DOHH2 (cell line): Measurements from ENCODE around the gene MAN1C1.

Experiments
- H3F3A ChIP-seq: fragments of 200-600 bp; sonication (generic), shearing (Covaris generic); 2 replicates; pipeline ENCODE4 v1.6.0; 2016; ENCODE audit warnings: antibody characterized with exemption, mild to moderate bottlenecking; ENCODE audit not compliant: control insufficient read depth, insufficient read depth
- H3K27ac ChIP-seq: fragments of 200-600 bp; sonication (generic); 2 replicates; pipeline ENCODE4 v1.5.1; 2014; ENCODE audit warnings: low read depth, mild to moderate bottlenecking, low read length, moderate library complexity
- H3K27me3 ChIP-seq: fragments of 200-600 bp; sonication (generic); 2 replicates; pipeline ENCODE4 v1.6.1; 2014; ENCODE audit warnings: mild to moderate bottlenecking, low read length, mixed read lengths; ENCODE audit not compliant: control insufficient read depth
- H3K36me3 ChIP-seq: fragments of 200-600 bp; sonication (generic); 2 replicates; pipeline ENCODE4 v1.6.1; 2014; ENCODE audit warnings: mild to moderate bottlenecking, low read length, moderate library complexity, mixed read lengths; ENCODE audit not compliant: control insufficient read depth
- H3K4me1 ChIP-seq: fragments of 200-600 bp; sonication (generic); 2 replicates; pipeline ENCODE4 v1.6.1; 2014; ENCODE audit warnings: mild to moderate bottlenecking, low read length, mixed read lengths; ENCODE audit not compliant: control insufficient read depth
- H3K4me2 ChIP-seq: fragments of 200-600 bp; sonication (generic); 2 replicates; pipeline ENCODE4 v1.6.0; 2014; ENCODE audit warnings: mild to moderate bottlenecking, low read length, moderate library complexity
- H3K4me3 ChIP-seq: fragments of 200-600 bp; sonication (generic); 2 replicates; pipeline ENCODE4 v1.5.1; 2014; ENCODE audit warnings: mild to moderate bottlenecking, low read length, mixed read lengths
- H3K79me2 ChIP-seq: fragments of 200-600 bp; sonication (generic); 2 replicates; pipeline ENCODE4 v1.6.1; 2014; ENCODE audit warnings: mild to moderate bottlenecking, low read length, mixed read lengths; ENCODE audit not compliant: control insufficient read depth
- H3K9me2 ChIP-seq: fragments of 200-600 bp; sonication (generic); replicated peaks from 2 replicates; pipeline ENCODE4 v1.6.1; 2014; ENCODE audit warnings: mild to moderate bottlenecking, low read length, mixed read lengths; ENCODE audit not compliant: control insufficient read depth
- H3K9me3 ChIP-seq: fragments of 200-600 bp; sonication (generic); 2 replicates; pipeline ENCODE4 v1.6.1; 2014; ENCODE audit warnings: antibody characterized with exemption, low read length, mixed read lengths; ENCODE audit not compliant: control insufficient read depth, insufficient read depth
- H4K20me1 ChIP-seq: fragments of 200-600 bp; sonication (generic); 2 replicates; pipeline ENCODE4 v1.6.0; 2014; ENCODE audit warnings: low read depth, mild to moderate bottlenecking, antibody characterized with exemption, low read length, moderate library complexity; ENCODE audit not compliant: control insufficient read depth, insufficient read depth
- CTCF ChIP-seq: fragments of 200-600 bp; sonication (generic); IDR thresholded peaks from one replicate; pipeline ENCODE4 v1.5.1; 2014; ENCODE audit warnings: antibody characterized with exemption, mild to moderate bottlenecking, low read depth, low read length; ENCODE audit not compliant: poor library complexity, severe bottlenecking
- EZH2phosphoT487 ChIP-seq: fragments of 200-600 bp; sonication (generic); IDR thresholded peaks from 2 replicates; pipeline ENCODE4 v1.6.1; 2017; ENCODE audit warnings: borderline replicate concordance, mild to moderate bottlenecking, antibody characterized with exemption, low read length, moderate library complexity, mixed read lengths

MAN1C1 gene

GRCh38 chr1:25687221-25688017, 70.8 kb downstream of the MAN1C1 start:
- Histone ChIP-seq H3K27ac (no peak overlapping the region), H3K27me3 (peaks cover 11% of the 10 kb centered on the region), H3K79me2 (no peaks in the 10 kb centered on the region), H3K9me2 (no peaks in the 10 kb centered on the region), H3K9me3 (no peaks in the 10 kb centered on the region), H3K36me3 (no peaks in the 10 kb centered on the region), H3F3A (no peaks in the 10 kb centered on the region), H3K4me2 (no peak overlapping the region), H4K20me1 (no peaks in the 10 kb centered on the region), H3K4me1 (no peaks in the 10 kb centered on the region), H3K4me3 (no peak overlapping the region)
- no peak for TF ChIP-seq EZH2phosphoT487
- TF ChIP-seq CTCF, result no peak

- H3F3A ChIP-seq, result no peaks in the 10 kb centered on the region
- peaks cover 6% of the 10 kb centered on the region for H3K27me3 ChIP-seq
- no peaks in the 10 kb centered on the region for H4K20me1 ChIP-seq
- H3K4me3 ChIP-seq, result no peak overlapping the region
- TF ChIP-seq EZH2phosphoT487 (no peak), CTCF (no peak)
- no peak overlapping the region for H3K4me2 ChIP-seq
- no peaks in the 10 kb centered on the region for H3K9me3 ChIP-seq
- H3K79me2 ChIP-seq, result no peaks in the 10 kb centered on the region
- H3K4me1 ChIP-seq, result no peaks in the 10 kb centered on the region
- H3K9me2 ChIP-seq, result no peaks in the 10 kb centered on the region
- H3K27ac ChIP-seq, result no peak overlapping the region
- no peaks in the 10 kb centered on the region for H3K36me3 ChIP-seq
Measured at GRCh38 chr1:25688390-25689119, 72.0 kb downstream of the MAN1C1 start.

GRCh38 chr1:25689686-25690381, 73.2 kb downstream of the MAN1C1 start:
- TF ChIP-seq EZH2phosphoT487 (no peak), CTCF (no peak)
- H3K79me2 ChIP-seq, result no peaks in the 10 kb centered on the region
- H3K27me3 ChIP-seq, result peaks cover 6% of the 10 kb centered on the region
- no peaks in the 10 kb centered on the region for H3K9me3 ChIP-seq
- no peak overlapping the region for H3K4me3 ChIP-seq
- no peak overlapping the region for H3K4me2 ChIP-seq
- no peaks in the 10 kb centered on the region for H3K9me2 ChIP-seq
- H3F3A ChIP-seq, result no peaks in the 10 kb centered on the region
- H4K20me1 ChIP-seq, result no peaks in the 10 kb centered on the region
- H3K36me3 ChIP-seq, result no peaks in the 10 kb centered on the region
- H3K27ac ChIP-seq, result no peak overlapping the region
- no peaks in the 10 kb centered on the region for H3K4me1 ChIP-seq
